ENCODE measurements around the gene IQCH. TPM values are rescaled to one million over a fixed set of nuclear protein-coding genes. Genes with fewer than 3 reads are reported as not detected.

Gene IQCH
- polyA plus RNA-seq, 1 donor (not counting 4 experiments of a cell fraction or from before 2014, with no cell fraction given), result 2.6 TPM

DNA sequence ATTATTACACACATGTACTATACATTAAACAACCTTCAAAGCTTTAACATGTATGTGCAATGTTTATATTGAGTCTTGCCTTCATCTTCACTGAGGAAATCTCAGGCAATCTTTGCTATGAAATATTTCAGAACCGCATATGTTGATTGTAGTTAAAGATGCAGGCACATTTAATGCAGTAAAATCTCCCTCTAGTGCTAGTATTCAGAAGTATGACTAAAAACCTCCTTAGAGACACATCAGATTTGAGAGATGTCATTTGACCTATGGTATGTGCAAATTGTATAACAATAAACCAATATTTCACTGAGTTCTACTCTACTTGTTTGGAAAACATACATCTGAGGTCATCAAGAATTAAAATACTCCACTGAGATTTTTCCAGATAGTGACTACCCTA is 142.6 kb downstream of the IQCH start:
- dilution Hi-C loops (cut with MboI; ENCODE audit: extremely low pct_ligation_motif_present, low sequenced_read_pairs), result no loop called here

DNA sequence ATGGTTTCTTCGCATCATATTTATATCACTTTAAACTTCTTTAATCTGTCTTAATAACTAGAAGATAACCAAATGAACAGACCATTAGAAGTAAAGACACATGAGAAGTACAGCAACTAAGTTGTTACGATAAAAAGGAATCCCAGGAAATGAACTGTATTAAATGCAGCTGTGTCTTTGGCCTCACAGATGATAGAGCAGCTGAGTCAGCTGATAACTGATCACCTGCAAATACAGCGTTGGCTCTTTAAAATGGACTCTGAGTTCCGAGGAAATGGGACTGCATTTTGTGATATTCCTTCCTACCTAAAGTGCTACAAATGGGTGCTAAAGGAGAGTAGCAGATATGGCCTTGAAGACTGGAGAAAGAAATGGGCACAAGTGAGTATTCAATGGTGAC is 145.3 kb downstream of the IQCH start:
- H2AFZ ChIP-seq (ENCODE audit: control insufficient read depth, low read length), result no peak overlapping the region
- H3K4me2 ChIP-seq (ENCODE audit: control insufficient read depth, extremely low read depth, insufficient read depth, low read depth, low read length), result no peak overlapping the region
- DNase-seq (ENCODE audit: low read depth, low spot score) (no peak), FAIRE-seq (no peak)
- TF ChIP-seq EZH2 (IDR thresholded peaks at IDR 0.05; ENCODE audit: low read length), result no peak
- TF ChIP-seq, protein P1, sequence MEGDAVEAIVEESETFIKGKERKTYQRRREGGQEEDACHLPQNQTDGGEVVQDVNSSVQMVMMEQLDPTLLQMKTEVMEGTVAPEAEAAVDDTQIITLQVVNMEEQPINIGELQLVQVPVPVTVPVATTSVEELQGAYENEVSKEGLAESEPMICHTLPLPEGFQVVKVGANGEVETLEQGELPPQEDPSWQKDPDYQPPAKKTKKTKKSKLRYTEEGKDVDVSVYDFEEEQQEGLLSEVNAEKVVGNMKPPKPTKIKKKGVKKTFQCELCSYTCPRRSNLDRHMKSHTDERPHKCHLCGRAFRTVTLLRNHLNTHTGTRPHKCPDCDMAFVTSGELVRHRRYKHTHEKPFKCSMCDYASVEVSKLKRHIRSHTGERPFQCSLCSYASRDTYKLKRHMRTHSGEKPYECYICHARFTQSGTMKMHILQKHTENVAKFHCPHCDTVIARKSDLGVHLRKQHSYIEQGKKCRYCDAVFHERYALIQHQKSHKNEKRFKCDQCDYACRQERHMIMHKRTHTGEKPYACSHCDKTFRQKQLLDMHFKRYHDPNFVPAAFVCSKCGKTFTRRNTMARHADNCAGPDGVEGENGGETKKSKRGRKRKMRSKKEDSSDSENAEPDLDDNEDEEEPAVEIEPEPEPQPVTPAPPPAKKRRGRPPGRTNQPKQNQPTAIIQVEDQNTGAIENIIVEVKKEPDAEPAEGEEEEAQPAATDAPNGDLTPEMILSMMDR (optimal IDR thresholded peaks at IDR 0.05 in 1 of 3, IDR thresholded peaks at IDR 0.05 in 1 of 3, conservative IDR thresholded peaks at IDR 0.05 in 1 of 3; ENCODE audit: extremely low read depth in 1 of 3, insufficient read depth in 2 of 3, low read length in 3 of 3), result no peak
- H3K9me1 ChIP-seq (ENCODE audit: control insufficient read depth, extremely low read depth, insufficient read depth, low read length), result no peaks in the 10 kb centered on the region
- dilution Hi-C loops (cut with MboI; ENCODE audit: extremely low pct_ligation_motif_present, low sequenced_read_pairs), result no loop called here
- no peak overlapping the region for H3K4me3 ChIP-seq (ENCODE audit: control insufficient read depth in 2 of 3, extremely low read depth in 1 of 3, insufficient read depth in 2 of 3, low read depth in 1 of 3, low read length in 3 of 3)
- no peak overlapping the region for H3K27ac ChIP-seq (ENCODE audit: control insufficient read depth, insufficient read depth, low read length)
- H3K4me1 ChIP-seq (ENCODE audit: control insufficient read depth, extremely low read depth, insufficient read depth, low read length), result no peaks in the 10 kb centered on the region
- H3K36me3 ChIP-seq (ENCODE audit: control insufficient read depth in 2 of 2, extremely low read depth in 1 of 2, insufficient read depth in 2 of 2, low read length in 2 of 2), result no peaks in the 10 kb centered on the region
- no peak overlapping the region for H3K9ac ChIP-seq (ENCODE audit: control insufficient read depth, extremely low read depth, insufficient read depth, low read length)
- no peaks in the 10 kb centered on the region for H3K27me3 ChIP-seq (ENCODE audit: control insufficient read depth, extremely low read depth, insufficient read depth, low read length)
- H3K79me2 ChIP-seq (ENCODE audit: control insufficient read depth, insufficient read depth, low read length), result no peaks in the 10 kb centered on the region
- no peaks in the 10 kb centered on the region for H3K9me3 ChIP-seq (ENCODE audit: control insufficient read depth, low read depth, low read length)
- H4K20me1 ChIP-seq (ENCODE audit: control insufficient read depth, extremely low read depth, insufficient read depth, low read length), result no peaks in the 10 kb centered on the region

More for the DNA sequence above, 142.6 kb downstream of the IQCH start:
- H3K4me2 ChIP-seq (ENCODE audit: control insufficient read depth, extremely low read depth, insufficient read depth, low read depth, low read length), result no peak overlapping the region
- H3K9me3 ChIP-seq (ENCODE audit: control insufficient read depth, low read depth, low read length), result no peaks in the 10 kb centered on the region
- no peaks in the 10 kb centered on the region for H4K20me1 ChIP-seq (ENCODE audit: control insufficient read depth, extremely low read depth, insufficient read depth, low read length)
- H3K36me3 ChIP-seq (ENCODE audit: control insufficient read depth in 2 of 2, extremely low read depth in 1 of 2, insufficient read depth in 2 of 2, low read length in 2 of 2), result no peaks in the 10 kb centered on the region
- FAIRE-seq (no peak), DNase-seq (ENCODE audit: low read depth, low spot score) (no peak)
- no peaks in the 10 kb centered on the region for H3K79me2 ChIP-seq (ENCODE audit: control insufficient read depth, insufficient read depth, low read length)
- no peak overlapping the region for H2AFZ ChIP-seq (ENCODE audit: control insufficient read depth, low read length)
- TF ChIP-seq, protein P1 (optimal IDR thresholded peaks at IDR 0.05 in 1 of 3, IDR thresholded peaks at IDR 0.05 in 1 of 3, conservative IDR thresholded peaks at IDR 0.05 in 1 of 3; ENCODE audit: extremely low read depth in 1 of 3, insufficient read depth in 2 of 3, low read length in 3 of 3), result no peak
- TF ChIP-seq EZH2 (IDR thresholded peaks at IDR 0.05; ENCODE audit: low read length), result no peak
- no peaks in the 10 kb centered on the region for H3K4me1 ChIP-seq (ENCODE audit: control insufficient read depth, extremely low read depth, insufficient read depth, low read length)
- H3K9ac ChIP-seq (ENCODE audit: control insufficient read depth, extremely low read depth, insufficient read depth, low read length), result no peak overlapping the region
- H3K27me3 ChIP-seq (ENCODE audit: control insufficient read depth, extremely low read depth, insufficient read depth, low read length), result no peaks in the 10 kb centered on the region
- no peaks in the 10 kb centered on the region for H3K9me1 ChIP-seq (ENCODE audit: control insufficient read depth, extremely low read depth, insufficient read depth, low read length)
- H3K27ac ChIP-seq (ENCODE audit: control insufficient read depth, insufficient read depth, low read length), result no peak overlapping the region
- H3K4me3 ChIP-seq (ENCODE audit: control insufficient read depth in 2 of 3, extremely low read depth in 1 of 3, insufficient read depth in 2 of 3, low read depth in 1 of 3, low read length in 3 of 3), result no peak overlapping the region
